SIG-M5 (cell line): Measurements from ENCODE around the gene NTSR1.

Experiments used
- DNase-seq: peaks from one replicate; lab custom pipeline; 2025; lab: John Stamatoyannopoulos, UW

The NTSR1 gene

DNA sequence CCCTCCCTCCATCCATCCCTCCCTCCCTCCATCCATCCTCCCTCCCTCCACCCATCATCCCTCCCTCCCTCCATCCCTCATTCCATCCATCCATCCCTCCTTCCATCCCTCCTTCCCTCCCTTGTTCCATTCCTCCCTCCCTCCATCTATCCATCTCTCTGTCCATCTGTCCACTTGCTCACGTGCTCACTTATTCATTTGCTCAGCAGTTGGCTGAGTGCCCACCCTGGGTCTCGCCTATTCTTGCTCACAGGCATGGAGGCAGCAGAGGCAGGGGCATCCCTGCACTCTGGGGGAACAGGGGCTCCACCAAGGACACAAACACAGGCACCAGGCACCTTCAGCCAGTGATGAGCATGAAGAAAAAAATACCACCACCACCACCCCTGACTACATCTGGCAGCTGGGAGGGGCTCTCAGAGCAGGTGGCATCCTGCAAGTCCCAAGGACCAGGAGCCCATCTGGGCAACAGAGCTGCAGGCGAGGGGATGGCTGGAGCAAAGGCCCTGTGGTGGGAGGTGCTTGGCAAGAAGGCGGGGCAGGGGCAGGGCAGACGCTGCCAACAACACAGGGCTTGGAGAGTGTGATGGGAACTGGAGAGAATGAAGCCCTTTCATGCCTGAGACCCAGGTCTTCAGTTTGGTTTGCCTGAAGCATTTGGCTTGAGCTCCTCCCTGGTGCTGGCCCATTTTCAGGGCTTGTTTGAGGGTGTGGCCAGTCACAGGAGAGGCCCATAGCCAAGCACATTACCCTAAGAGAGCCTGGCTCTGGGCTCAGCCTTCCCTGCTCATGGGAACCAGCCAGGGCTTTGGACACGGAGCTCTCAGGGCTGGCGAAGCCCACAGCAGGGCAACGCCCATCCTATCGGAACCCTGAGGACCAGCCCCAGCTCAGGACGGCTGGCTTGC, 47.4 kb downstream of the NTSR1 start:
- DNase-seq: no peak

GRCh38 chr20:62758226-62758912, 49.7 kb downstream of the NTSR1 start:
- DNase-seq: no peak

GRCh38 chr20:62759981-62760431, 51.4 kb downstream of the NTSR1 start:
- no peak for DNase-seq

DNA sequence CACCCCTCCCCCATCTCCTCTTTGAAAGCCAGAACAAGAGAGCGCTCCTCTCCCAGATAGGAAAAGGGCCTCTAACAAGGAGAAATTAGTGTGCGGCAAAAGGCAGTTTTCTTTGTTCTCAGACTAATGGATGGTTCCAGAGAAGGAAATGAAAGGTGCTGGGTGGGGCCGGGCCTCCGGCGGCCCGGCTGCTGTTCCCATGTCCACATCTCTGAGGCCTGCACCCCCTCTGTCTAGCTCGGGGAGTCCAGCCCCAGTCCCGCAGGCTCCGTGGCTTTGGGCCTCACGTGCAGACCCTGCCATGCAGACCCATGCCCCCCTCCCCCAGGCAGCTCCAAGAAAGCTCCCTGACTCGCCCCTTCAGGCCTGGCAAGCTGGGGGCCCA, 51.8 kb downstream of the NTSR1 start:
- DNase-seq: no peak

GRCh38 chr20:62760856-62761758, 52.5 kb downstream of the NTSR1 start:
- DNase-seq: no peak

DNA sequence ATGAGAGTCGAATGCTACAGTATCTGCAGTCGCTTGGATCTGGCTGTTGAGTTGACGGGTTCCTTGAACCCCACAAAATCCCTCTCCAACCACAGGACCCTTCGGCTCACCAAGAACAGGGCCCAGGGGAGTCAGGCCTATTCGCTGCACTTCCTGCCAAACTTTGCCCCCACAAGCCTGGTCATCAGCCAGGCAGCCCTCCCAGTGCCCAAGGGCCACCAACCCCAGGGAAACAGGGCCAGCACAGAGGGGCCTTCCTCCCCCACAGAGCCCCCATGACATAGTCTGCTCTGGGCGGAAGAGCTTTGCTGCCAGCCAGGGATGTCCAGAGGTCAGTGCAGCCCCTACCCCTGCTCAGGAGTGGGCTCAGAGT, 53.1 kb downstream of the NTSR1 start:
- DNase-seq: no peak

DNA sequence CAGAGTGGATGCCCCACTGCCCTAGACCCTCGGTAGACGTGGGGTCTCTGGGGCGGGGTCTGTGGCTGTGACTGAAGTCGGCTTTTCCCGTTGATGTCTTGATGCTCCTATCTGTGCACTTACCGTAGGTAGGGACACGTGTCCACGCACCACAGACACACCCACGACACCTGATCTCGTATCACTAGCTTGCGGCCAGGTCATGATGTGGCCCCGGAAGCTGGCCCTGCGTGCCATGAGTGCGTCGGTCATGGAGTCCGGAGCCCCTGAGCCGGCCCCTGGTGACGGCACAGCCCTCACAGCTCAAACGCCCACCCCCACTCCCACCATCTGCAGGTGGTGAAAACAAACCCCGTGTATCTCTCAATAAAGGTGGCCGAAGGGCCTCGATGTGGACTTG, 53.7 kb downstream of the NTSR1 start:
- no peak for DNase-seq

GRCh38 chr20:62762801-62763368, 54.2 kb downstream of the NTSR1 start:
- no peak for DNase-seq

- no peak for DNase-seq
Observed at GRCh38 chr20:62763404-62763803, 54.8 kb downstream of the NTSR1 start.

DNA sequence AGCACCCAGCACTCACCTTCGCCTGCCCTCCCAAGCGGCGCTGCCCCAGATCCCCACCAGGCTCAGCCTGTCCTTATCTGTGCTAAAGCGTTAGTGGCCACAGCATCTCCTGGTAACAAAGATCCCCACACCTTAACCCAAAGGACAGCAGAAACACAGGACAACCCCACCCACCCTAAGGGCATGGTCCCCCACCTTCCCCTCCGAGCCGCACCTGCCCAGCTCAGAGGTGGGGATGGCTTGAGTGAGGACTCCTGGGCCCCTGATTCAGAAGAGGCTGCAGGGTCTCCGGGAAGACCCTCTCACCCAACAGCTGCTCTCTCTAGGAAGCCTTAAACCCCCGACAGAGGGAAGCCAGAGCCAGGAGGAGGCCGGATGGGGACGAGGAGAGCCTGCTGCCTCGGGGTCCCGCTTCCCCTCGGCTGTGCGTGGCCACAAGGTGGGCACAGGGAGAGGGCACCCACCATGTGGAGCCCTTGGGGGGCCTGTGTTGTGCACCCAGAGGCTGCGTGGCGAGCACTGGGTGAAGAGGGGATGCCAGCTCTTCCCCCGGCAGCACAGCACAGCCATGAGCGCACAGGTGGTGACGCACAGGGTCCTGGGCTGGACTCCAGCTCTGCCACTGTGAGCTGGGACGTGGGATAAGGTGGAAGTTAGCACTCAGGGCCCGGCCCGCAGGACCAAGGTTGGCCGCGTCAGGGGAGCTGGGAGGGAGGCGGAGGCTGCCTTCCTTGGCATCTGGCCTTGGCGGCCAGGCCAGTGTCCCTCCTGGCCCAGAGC, 55.7 kb downstream of the NTSR1 start:
- DNase-seq: no peak

DNA sequence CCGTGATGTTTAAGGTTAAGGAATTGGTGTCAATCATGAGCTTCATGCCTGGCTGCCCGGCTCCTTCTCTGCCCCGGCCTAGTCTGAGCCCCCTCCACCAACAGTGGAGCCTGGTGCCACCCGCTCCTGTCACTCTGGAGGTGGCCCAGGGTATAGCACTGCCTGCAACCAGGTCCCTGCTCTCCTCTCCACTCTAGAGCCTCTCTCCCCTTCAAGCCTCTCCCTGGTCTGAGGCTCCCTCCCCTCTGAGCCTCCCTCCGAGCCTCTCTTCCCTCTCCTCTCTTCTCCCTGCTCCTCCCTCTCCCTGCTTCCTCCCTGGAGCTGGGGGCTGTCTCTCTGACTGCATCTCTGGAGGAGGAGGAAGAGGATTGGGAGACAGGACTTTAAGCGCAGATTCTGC, 56.4 kb downstream of the NTSR1 start:
- DNase-seq: no peak

DNA sequence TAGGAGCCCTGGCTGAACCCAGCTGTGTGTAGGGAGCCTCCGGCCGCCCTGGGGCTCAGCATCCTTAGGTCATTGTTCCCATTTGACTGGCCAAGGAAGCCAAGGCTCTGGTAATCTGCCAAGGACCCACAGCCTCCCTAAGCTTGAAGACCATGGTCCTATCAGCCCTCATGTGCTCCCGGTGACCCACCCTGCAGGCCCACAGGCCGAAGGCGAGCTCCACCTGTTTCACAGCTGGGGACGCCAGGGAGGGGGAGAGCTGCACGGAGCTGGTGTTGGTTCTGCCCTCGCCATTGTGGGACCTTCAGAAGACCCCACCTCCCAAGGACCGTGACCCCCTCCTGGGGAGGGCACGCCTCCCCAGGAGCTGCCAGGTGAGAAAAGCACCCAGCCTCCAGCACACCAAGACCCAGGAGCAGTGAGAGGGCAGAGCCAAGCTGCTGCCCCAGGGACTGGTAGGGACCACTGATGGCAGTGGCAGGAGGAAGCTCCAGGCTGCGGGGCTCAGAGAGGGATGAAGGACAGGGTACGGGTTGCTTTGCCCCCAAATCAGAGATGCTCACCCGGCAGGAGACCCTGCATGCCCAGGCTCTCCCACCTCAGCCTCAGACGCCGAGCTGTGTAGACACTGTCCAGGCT, 56.9 kb downstream of the NTSR1 start:
- no peak for DNase-seq

DNA sequence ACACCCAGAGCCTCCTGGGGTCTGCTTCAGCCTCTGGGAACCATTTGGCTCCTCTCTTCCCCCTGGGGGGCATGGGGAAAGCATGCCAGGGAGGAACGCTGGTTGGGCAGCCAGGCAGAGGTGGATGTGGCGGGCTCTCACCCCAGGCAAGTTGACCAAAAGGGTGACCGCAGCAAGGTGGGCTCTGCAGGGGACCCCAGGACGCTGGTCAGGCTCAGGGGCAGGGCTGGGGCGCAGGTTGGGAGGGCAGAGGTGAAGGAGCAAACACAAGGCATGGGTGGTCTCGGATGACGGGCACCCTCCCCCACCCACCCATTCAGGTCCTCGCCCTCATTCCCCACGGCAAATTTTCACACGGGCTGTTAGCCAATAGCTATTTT, 57.4 kb downstream of the NTSR1 start:
- no peak for DNase-seq

GRCh38 chr20:62766716-62767115, 58.1 kb downstream of the NTSR1 start:
- no peak for DNase-seq

DNA sequence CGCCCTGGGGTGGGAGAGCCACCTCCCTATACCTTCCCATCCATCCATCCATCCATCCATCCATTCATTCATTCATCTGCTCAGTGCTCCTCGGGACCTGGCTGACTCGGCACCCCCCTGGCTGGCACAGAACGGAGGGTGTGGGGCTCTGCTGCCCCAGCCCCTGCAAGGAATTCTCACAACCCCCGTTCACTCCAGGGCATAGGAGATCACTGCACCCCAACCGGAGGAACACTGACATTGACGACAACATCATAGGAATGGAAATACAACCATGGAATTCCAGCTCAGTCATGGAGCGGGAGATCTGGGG, 59.6 kb downstream of the NTSR1 start:
- no peak for DNase-seq

DNA sequence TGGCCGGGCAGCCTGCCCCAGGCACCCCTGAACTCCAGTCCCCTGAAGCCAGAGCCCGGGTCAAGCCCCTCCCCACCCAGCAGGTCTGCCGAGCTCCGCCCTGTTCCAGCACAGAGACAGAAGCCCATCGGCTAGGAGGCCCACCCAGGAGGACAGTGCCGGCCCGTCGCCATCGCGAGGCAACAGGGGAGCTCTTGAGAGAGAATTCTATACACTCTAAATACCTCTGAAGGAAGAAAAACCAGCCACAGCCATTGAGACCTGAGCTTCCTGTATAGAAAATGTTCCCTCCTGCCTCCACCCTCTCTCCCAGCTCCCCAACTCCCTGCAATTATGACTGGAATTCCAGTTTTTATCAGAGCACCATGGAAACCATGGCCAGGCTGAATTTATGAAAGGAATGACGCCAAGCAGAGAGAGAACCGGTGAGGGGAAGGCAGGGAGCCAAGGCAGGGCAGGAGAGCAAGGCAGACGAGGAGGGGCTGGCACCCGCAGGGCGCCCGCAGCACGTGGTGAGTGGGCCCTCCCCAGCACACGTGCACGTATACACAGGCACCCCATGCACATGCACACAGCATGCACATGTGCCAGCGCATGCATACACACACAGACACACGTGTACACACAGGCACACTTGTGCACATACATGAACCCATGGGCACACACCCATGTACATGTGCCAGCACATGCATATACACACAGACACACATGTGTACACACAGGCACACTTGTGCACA, 60.1 kb downstream of the NTSR1 start:
- DNase-seq: no peak

GRCh38 chr20:62769346-62770071, 60.9 kb downstream of the NTSR1 start:
- DNase-seq: no peak

- DNase-seq: no peak
Observed at GRCh38 chr20:62770111-62770910, 61.7 kb downstream of the NTSR1 start.

DNA sequence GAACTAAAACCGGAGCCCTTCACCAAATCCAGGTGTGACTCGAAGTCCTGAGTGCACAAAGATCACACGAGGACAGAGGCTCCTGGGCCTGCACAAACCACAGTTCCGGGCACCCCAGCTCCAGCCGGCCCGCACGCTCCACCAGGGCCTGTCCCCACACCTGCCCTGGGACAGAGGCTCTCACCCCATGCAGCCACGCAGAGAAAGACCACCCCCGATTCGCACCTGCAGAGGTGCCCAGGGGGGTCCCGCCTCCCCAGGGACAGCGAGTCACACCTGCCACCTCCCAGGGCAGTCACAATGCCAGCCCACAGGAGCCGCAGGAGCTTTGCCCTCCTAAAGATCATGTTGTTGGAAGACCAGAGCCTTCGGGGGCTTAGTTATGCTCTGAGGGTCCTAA, 62.3 kb downstream of the NTSR1 start:
- no peak for DNase-seq
